Astrocyte of the cerebellum (primary cell): ENCODE measurements around the gene CARS1.
A peak's percentile ranks its signal among the peaks of the same experiment; 100 is the strongest.

Experiments
- DNase-seq: peaks from one replicate; pipeline ENCODE4 v3.0.0-alpha.2; 2011; ENCODE audit warnings: low read depth
- H3K4me3 ChIP-seq: 2 replicates; pipeline ENCODE4 v1.5.1; 2011; ENCODE audit warnings: mild to moderate bottlenecking, low read depth, low read length, moderate library complexity
- CTCF ChIP-seq: IDR thresholded peaks from 2 replicates; pipeline ENCODE4 v1.5.1; 2012; ENCODE audit warnings: low read length, low read depth, moderate library complexity, mild to moderate bottlenecking; ENCODE audit errors: missing control alignments
- in situ Hi-C: cut with HindIII; loops from 2 replicates; pipeline ENCODE4 v1.10.0; 2017; ENCODE audit warnings: low sequenced_read_pairs

CARS1 gene

GRCh38 chr11:3058753-3059664 is 1.8 kb upstream of the CARS1 start:
- no peak for TF ChIP-seq CTCF
- in situ Hi-C loops = no loop called here
- no peak overlapping the region for H3K4me3 ChIP-seq
- no peak for DNase-seq

- in situ Hi-C loops = no loop called here
Observed at GRCh38 chr11:3056296-3057068, 741 bp downstream of the CARS1 start.

GRCh38 chr11:3055891-3056290 is 1.3 kb downstream of the CARS1 start:
- no peak for TF ChIP-seq CTCF
- in situ Hi-C loops = no loop called here
- H3K4me3 ChIP-seq = peak overlapping the region; percentile 93
- no peak for DNase-seq

More at GRCh38 chr11:3056296-3057068, 741 bp downstream of the CARS1 start:
- no peak for DNase-seq
- peak overlapping the region; percentile 93 for H3K4me3 ChIP-seq
- TF ChIP-seq CTCF = no peak

- TF ChIP-seq CTCF = no peak
- in situ Hi-C loops = no loop called here
- H3K4me3 ChIP-seq = no peak overlapping the region
- DNase-seq = no peak
Observed at GRCh38 chr11:3052567-3052966, 4.7 kb downstream of the CARS1 start.

GRCh38 chr11:3052109-3052479 is 5.1 kb downstream of the CARS1 start:
- H3K4me3 ChIP-seq = no peak overlapping the region
- no peak for DNase-seq
- TF ChIP-seq CTCF = no peak
- in situ Hi-C loops = no loop called here

- no peak overlapping the region for H3K4me3 ChIP-seq
- in situ Hi-C loops = no loop called here
- TF ChIP-seq CTCF = peak; percentile 35
- no peak for DNase-seq
Observed at GRCh38 chr11:3051196-3052108, 5.8 kb downstream of the CARS1 start.
